ENCODE results near the gene WFDC5. TPM values are rescaled to one million over a fixed set of nuclear protein-coding genes. Genes with fewer than 3 reads are reported as not detected.

WFDC5 gene
- total and polyA plus RNA-seq, 9 of the 15 experiments (the other 6 are each of a cell fraction or from before 2014, with no cell fraction given): not detected

DNA sequence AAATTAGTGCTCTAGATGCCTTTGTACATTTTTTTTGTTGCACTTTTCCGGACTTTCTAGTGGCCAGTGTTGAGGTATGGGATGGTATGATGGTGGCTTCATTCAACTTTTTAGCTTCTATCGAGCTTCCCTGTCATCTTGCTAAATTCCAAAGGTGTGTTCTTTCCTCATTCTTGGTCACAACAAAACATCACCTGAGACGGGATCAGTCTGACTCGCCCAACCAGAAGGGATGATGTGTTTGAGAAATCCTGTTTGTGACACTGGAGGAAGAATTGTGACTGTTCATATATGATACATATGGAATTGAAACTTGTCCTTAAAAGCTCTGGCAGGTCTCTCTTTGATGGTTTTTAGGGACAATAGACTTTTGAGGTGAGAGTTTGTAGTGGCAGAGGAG is 47.9 kb downstream of the WFDC5 start:
- H2AFZ ChIP-seq (ENCODE audit: low read depth, low read length): no peak overlapping the region
- WGBS (ENCODE audit: insufficient coverage, low coverage, missing lambda C conversion rate): 79% methylated on average over 4 of the region's 4 CpGs
- H3K9me1 ChIP-seq (ENCODE audit: control insufficient read depth, insufficient read depth, low read length): no peaks in the 10 kb centered on the region
- TF ChIP-seq KLF10 (CRISPR knock-in tag; IDR thresholded peaks at IDR 0.05) (no peak), EP300 (IDR thresholded peaks at IDR 0.05; ENCODE audit: low read length) (no peak), FOSL1 (tag; conservative IDR thresholded peaks at IDR 0.05) (no peak)
- no peaks in the 10 kb centered on the region for H3K27me3 ChIP-seq (ENCODE audit: control insufficient read depth in 2 of 2, insufficient read depth in 2 of 2, low read length in 2 of 2)
- CTCF ChIA-PET (ENCODE audit: low intra/inter-chr PET ratio): no interaction called here
- H3K79me2 ChIP-seq (ENCODE audit: control insufficient read depth, insufficient read depth, low read length): no peaks in the 10 kb centered on the region
- BruUV-seq (replicated peaks): no TSS peak
- no peak overlapping the region for H3K4me2 ChIP-seq (ENCODE audit: insufficient read depth, low read length)
- no peak overlapping the region for H3K27ac ChIP-seq (ENCODE audit: extremely low read depth, low read depth, low read length)
- in situ Hi-C loops (cut with MboI) (no loop called here), intact Hi-C loops (cut with micrococcal nuclease) (no loop called here)
- peaks cover 2 to 15% of the 10 kb centered on the region in 2 experiments; a peak in 4 of 5 replicates for H3K4me1 ChIP-seq (replicated peaks in 1 of 2; ENCODE audit: control insufficient read depth in 2 of 2, insufficient read depth in 2 of 2, low read length in 2 of 2)
- DNase-seq (ENCODE audit: extremely low read depth in 1 of 4, low spot score in 3 of 4): no peak
- H3K36me3 ChIP-seq (ENCODE audit: control insufficient read depth, insufficient read depth, low read length): peaks cover 17% of the 10 kb centered on the region
- POLR2A ChIA-PET: interaction anchor here (0.6 to 1.5 kb wide), 3 partner anchors 26 to 171 kb away, joined by 3 to 6 read pairs (median 4); no protein-coding TSS in a partner anchor
- no peak overlapping the region for H3K9ac ChIP-seq (ENCODE audit: insufficient read depth in 1 of 2, low read depth in 2 of 2, low read length in 2 of 2)
- no peak overlapping the region for H3K4me3 ChIP-seq
- 0 out of 2 replicates have a peak, but pooled peaks cover 7% of the 10 kb centered on the region for H4K20me1 ChIP-seq (replicated peaks; ENCODE audit: control insufficient read depth, insufficient read depth, low read length)
- no peaks in the 10 kb centered on the region for H3K9me3 ChIP-seq (replicated peaks; ENCODE audit: control insufficient read depth, insufficient read depth, low read depth, low read length)
- FAIRE-seq: no peak
- ATAC-seq: no peak

DNA sequence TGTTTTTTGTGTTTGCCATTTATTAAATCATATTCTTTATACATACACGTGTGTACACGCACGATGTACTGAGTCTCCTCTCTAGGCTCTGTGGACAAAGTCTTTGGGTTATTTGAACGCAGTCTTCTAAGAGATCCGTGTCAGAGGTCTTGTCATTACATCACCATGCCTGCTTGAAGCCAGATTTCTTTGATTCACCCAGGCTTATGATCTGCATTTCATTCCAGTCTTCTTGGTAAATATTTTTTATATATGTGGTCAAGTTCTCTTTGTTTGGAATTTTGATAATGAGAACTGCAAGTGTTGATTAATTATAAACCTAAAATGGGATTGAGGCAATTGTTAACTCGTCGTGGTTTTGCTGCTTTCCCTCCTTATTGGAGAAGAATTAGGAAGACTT is 48.6 kb downstream of the WFDC5 start:
- H3K27me3 ChIP-seq (ENCODE audit: control insufficient read depth in 2 of 2, insufficient read depth in 2 of 2, low read length in 2 of 2): no peaks in the 10 kb centered on the region
- no peaks in the 10 kb centered on the region for H3K79me2 ChIP-seq (ENCODE audit: control insufficient read depth, insufficient read depth, low read length)
- POLR2A ChIA-PET: interaction anchor here (1.5 kb wide), 1 partner anchor 26 kb away, joined by 4 read pairs; no protein-coding TSS in a partner anchor
- peaks cover 18% of the 10 kb centered on the region for H3K36me3 ChIP-seq (ENCODE audit: control insufficient read depth, insufficient read depth, low read length)
- H2AFZ ChIP-seq (ENCODE audit: low read depth, low read length): no peak overlapping the region
- DNase-seq (ENCODE audit: extremely low read depth in 1 of 4, low spot score in 3 of 4): no peak
- H3K27ac ChIP-seq (ENCODE audit: extremely low read depth, low read depth, low read length): no peak overlapping the region
- H3K9ac ChIP-seq (ENCODE audit: insufficient read depth in 1 of 2, low read depth in 2 of 2, low read length in 2 of 2): no peak overlapping the region
- H3K4me2 ChIP-seq (ENCODE audit: insufficient read depth, low read length): no peak overlapping the region
- ATAC-seq: no peak
- H3K4me3 ChIP-seq: no peak overlapping the region
- WGBS (ENCODE audit: insufficient coverage, low coverage, missing lambda C conversion rate): 86% methylated on average over 7 of the region's 7 CpGs
- in situ Hi-C loops (cut with MboI) (no loop called here), intact Hi-C loops (cut with micrococcal nuclease) (no loop called here)
- no peaks in the 10 kb centered on the region for H3K9me1 ChIP-seq (ENCODE audit: control insufficient read depth, insufficient read depth, low read length)
- CTCF ChIA-PET (ENCODE audit: low intra/inter-chr PET ratio): no interaction called here
- no peak for FAIRE-seq
- H4K20me1 ChIP-seq (replicated peaks; ENCODE audit: control insufficient read depth, insufficient read depth, low read length): 0 out of 2 replicates have a peak, but pooled peaks cover 7% of the 10 kb centered on the region
- H3K9me3 ChIP-seq (replicated peaks; ENCODE audit: control insufficient read depth, insufficient read depth, low read depth, low read length): no peaks in the 10 kb centered on the region
- H3K4me1 ChIP-seq (replicated peaks in 1 of 2; ENCODE audit: control insufficient read depth in 2 of 2, insufficient read depth in 2 of 2, low read length in 2 of 2): peaks cover 2 to 10% of the 10 kb centered on the region in 2 experiments; a peak in 3 of 5 replicates
- BruUV-seq (replicated peaks): no TSS peak
- TF ChIP-seq JUND (IDR thresholded peaks at IDR 0.05; ENCODE audit: borderline replicate concordance, low read depth, low read length) (no peak), JUND (tag; IDR thresholded peaks at IDR 0.05; ENCODE audit: borderline replicate concordance, low read depth, low read length) (no peak), HES1 (IDR thresholded peaks at IDR 0.05; ENCODE audit: low read depth) (no peak), ZNF347 (CRISPR knock-in tag; IDR thresholded peaks at IDR 0.05; ENCODE audit: low read depth) (no peak), EGR1 (conservative IDR thresholded peaks at IDR 0.05) (no peak), ZFPM2 (CRISPR knock-in tag; IDR thresholded peaks at IDR 0.05) (no peak), ZNF77 (CRISPR knock-in tag; IDR thresholded peaks at IDR 0.05) (no peak), MEIS2 (IDR thresholded peaks at IDR 0.05; ENCODE audit: partially characterized antibody) (no peak), KAT2B (IDR thresholded peaks at IDR 0.05; ENCODE audit: low read depth, low read length) (no peak), ZZZ3 (IDR thresholded peaks at IDR 0.05) (no peak), KLF1 (tag; IDR thresholded peaks at IDR 0.05) (no peak), ZNF696 (CRISPR knock-in tag; conservative IDR thresholded peaks at IDR 0.05) (no peak), ZNF551 (CRISPR knock-in tag; IDR thresholded peaks at IDR 0.05) (no peak), RCOR1 (IDR thresholded peaks at IDR 0.05; ENCODE audit: borderline replicate concordance in 1 of 2, low read depth in 2 of 2, low read length in 2 of 2) (no peak)
- TF ChIP-seq, protein P1, sequence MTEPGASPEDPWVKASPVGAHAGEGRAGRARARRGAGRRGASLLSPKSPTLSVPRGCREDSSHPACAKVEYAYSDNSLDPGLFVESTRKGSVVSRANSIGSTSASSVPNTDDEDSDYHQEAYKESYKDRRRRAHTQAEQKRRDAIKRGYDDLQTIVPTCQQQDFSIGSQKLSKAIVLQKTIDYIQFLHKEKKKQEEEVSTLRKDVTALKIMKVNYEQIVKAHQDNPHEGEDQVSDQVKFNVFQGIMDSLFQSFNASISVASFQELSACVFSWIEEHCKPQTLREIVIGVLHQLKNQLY (CRISPR knock-in tag; conservative IDR thresholded peaks at IDR 0.05): no peak

All from K562 (cell line).